GM23248 (cell line): ENCODE results near the gene RND1. TPM values are rescaled to one million over a fixed set of nuclear protein-coding genes. Genes with fewer than 3 reads are reported as not detected.
A peak's percentile ranks its signal among the peaks of the same experiment; 100 is the strongest.

Experiments
- DNase-seq: peaks from one replicate; pipeline ENCODE4 v3.0.0-alpha.2; 2015
- H2AFZ ChIP-seq: fragments of 200-600 bp; sonication (generic); 2 replicates; pipeline ENCODE4 v1.6.1; 2016; ENCODE audit warnings: antibody characterized with exemption
- H3F3A ChIP-seq: fragments of 200-600 bp; sonication (generic); 2 replicates; pipeline ENCODE4 v1.6.1; 2016; ENCODE audit warnings: mild to moderate bottlenecking, antibody characterized with exemption, mixed run types; ENCODE audit not compliant: insufficient read depth
- H3K27ac ChIP-seq: fragments of 200-600 bp; sonication (generic); 2 replicates; pipeline ENCODE4 v1.5.1; 2016; ENCODE audit warnings: mild to moderate bottlenecking
- H3K27me3 ChIP-seq: fragments of 200-600 bp; sonication (generic); replicated peaks from 2 replicates; pipeline ENCODE4 v1.6.1; 2016; ENCODE audit warnings: mild to moderate bottlenecking; ENCODE audit not compliant: insufficient read depth
- H3K36me3 ChIP-seq: fragments of 200-600 bp; sonication (generic); 2 replicates; pipeline ENCODE4 v1.6.1; 2016; ENCODE audit warnings: low read depth, mild to moderate bottlenecking
- H3K4me1 ChIP-seq: fragments of 200-600 bp; sonication (generic); 2 replicates; pipeline ENCODE4 v1.6.1; 2016; ENCODE audit warnings: mild to moderate bottlenecking; ENCODE audit not compliant: insufficient read depth
- H3K4me2 ChIP-seq: fragments of 200-600 bp; sonication (generic); one replicate; pipeline ENCODE4 v1.6.1; 2016; ENCODE audit warnings: mild to moderate bottlenecking; ENCODE audit not compliant: unreplicated experiment
- H3K4me3 ChIP-seq: fragments of 200-600 bp; sonication (generic); 2 replicates; pipeline ENCODE4 v1.5.1; 2016; ENCODE audit warnings: mild to moderate bottlenecking
- H3K79me2 ChIP-seq: fragments of 200-600 bp; sonication (generic); 2 replicates; pipeline ENCODE4 v1.6.1; 2016; ENCODE audit warnings: mild to moderate bottlenecking; ENCODE audit not compliant: insufficient read depth
- H3K9ac ChIP-seq: fragments of 200-600 bp; sonication (generic); 2 replicates; pipeline ENCODE4 v1.6.1; 2016; ENCODE audit warnings: mild to moderate bottlenecking
- H3K9me2 ChIP-seq: fragments of 200-600 bp; sonication (generic); 2 replicates; pipeline ENCODE4 v1.6.1; 2016; ENCODE audit warnings: mixed run types, mild to moderate bottlenecking, moderate library complexity; ENCODE audit not compliant: insufficient read depth
- H3K9me3 ChIP-seq: fragments of 200-600 bp; sonication (generic); one replicate; pipeline ENCODE4 v1.6.1; 2017; ENCODE audit warnings: low read depth
- H4K20me1 ChIP-seq: fragments of 200-600 bp; sonication (generic); 2 replicates; pipeline ENCODE4 v1.6.0; 2016; ENCODE audit not compliant: insufficient read depth
- EZH2 ChIP-seq: fragments of 200-600 bp; sonication (generic); IDR thresholded peaks from 2 replicates; pipeline ENCODE4 v1.6.1; 2018; ENCODE audit warnings: antibody characterized with exemption, mild to moderate bottlenecking; ENCODE audit not compliant: insufficient read depth, poor library complexity, severe bottlenecking
- EZH2phosphoT487 ChIP-seq: fragments of 200-600 bp; sonication (generic); IDR thresholded peaks from 2 replicates; pipeline ENCODE4 v1.6.1; 2018; ENCODE audit warnings: antibody characterized with exemption, moderate library complexity, mild to moderate bottlenecking, low read depth; ENCODE audit not compliant: insufficient read depth
- WGBS, 2 experiments: methylation state at CpG; one replicate each; pipeline ENCODE4 v1.1.6; 2015 to 2017; ENCODE audit warnings: low lambda C conversion rate in 2 of 2, low coverage in 1 of 2; ENCODE audit errors: missing lambda C conversion rate in 2 of 2; 5-methylcytosine and 5-hydroxymethylcytosine counted together
- in situ Hi-C: fragments of 300-500 bp; cut with MboI; formaldehyde crosslinking; loops from 2 replicates; pipeline ENCODE4 v1.15.0; 2020
- polyA plus RNA-seq: library from polyadenylated mRNA; unstranded; fragments of >200 nt; fragmentation: Nextera tagmentation; extraction: Ambion mirVana; gene quantifications from 2 replicates; pipeline ENCODE4 v1.2.1, GENCODE V29; 2016
- total RNA-seq: library from RNA; depleted of rRNA; stranded (reverse); fragments of >200 nt; shearing (Covaris generic); gene quantifications from 2 replicates; pipeline ENCODE4 v1.2.3, GENCODE V29; 2014

Gene RND1
- total and polyA plus RNA-seq, 2 experiments from 2014 or later: 0.32 TPM; not detected in 1

DNA sequence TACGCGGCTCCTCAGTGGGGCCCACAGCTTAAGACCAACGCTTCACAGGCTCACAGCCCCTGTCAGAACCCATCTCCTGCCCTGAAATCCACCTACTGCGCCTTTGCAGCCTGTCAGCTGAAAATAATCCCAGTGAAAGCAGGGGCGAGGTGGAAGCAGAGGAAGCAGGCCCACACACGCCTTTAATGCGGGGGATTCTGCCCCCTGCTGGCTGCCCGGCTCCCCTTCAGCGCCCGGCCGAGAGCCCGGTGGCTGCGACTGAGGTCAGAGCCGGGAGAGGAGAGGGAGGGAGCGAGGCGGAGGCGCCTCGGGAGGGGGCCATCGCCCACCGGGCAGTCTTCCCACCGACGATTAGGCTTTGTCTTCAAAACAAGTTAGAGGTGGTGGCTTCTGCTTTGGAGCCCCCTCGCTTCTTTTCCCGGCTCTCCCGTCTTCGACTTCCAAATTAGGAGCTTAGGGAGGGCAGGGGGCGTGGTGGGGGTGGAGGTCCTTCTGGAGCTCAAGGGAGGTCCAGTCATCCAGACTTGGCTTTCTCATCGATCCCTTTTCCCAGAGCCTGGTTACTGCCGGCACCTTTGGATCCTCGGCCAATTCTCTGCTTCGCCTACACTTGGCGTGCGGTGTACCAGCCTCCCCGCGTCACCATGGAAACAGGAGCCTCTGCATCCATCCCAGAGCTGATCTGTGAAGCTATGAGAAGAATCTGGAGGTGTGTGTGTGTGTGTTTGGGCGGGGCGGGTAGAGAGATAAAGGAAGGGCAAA lies 25.2 kb upstream of the RND1 start:
- Histone ChIP-seq H3K4me1 (peaks cover 3% of the 10 kb centered on the region; the same call in 1 of the 2 replicates), H4K20me1 (no peaks in the 10 kb centered on the region), H3K27me3 (0 out of 2 replicates have a peak, but pooled peaks cover 5% of the 10 kb centered on the region), H3K79me2 (no peaks in the 10 kb centered on the region), H3K36me3 (no peaks in the 10 kb centered on the region), H2AFZ (peak overlapping the region; percentile 83), H3K9me3 (no peaks in the 10 kb centered on the region), H3K9me2 (no peaks in the 10 kb centered on the region), H3K4me2 (peak overlapping the region; percentile 54), H3K9ac (peak overlapping the region; percentile 53), H3K4me3 (peak overlapping the region; percentile 64), H3F3A (no peaks in the 10 kb centered on the region), H3K27ac (no peak overlapping the region)
- WGBS, 2 experiments: 4 to 6% methylated on average over 33 to 34 of the region's 37 CpGs
- TF ChIP-seq EZH2: no peak
- DNase-seq: peak; percentile 87
- in situ Hi-C loops: no loop called here

DNA sequence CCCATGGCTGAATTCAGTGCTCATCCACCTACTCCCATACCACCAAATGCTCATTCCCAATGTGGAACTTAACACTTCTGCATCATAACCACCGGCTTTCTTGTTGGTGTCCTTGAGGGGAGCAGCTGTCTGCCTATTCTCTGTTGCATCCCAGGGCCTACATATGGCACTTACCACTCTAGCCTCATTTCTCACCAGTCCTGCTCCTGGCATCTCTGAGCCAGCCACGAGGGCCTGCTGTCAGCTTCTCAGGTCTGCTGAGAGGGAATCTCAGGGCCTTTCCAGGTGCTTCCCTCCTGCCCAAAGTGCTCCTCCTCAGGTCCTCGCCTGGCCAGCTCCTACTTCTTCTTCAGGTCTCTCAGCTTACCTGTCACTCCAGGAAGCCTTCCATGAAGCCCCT lies 24.0 kb upstream of the RND1 start:
- peaks cover 3% of the 10 kb centered on the region; the same call in 1 of the 2 replicates for H3K4me1 ChIP-seq
- no peaks in the 10 kb centered on the region for H3K79me2 ChIP-seq
- H3K4me2 ChIP-seq: no peak overlapping the region
- H3K27me3 ChIP-seq: 0 out of 2 replicates have a peak, but pooled peaks cover 5% of the 10 kb centered on the region
- H2AFZ ChIP-seq: no peak overlapping the region
- H3K9ac ChIP-seq: no peak overlapping the region
- no peak overlapping the region for H3K27ac ChIP-seq
- 54 to 57% methylated on average over 3 of the region's 3 CpGs for WGBS, 2 experiments
- no peaks in the 10 kb centered on the region for H3K9me2 ChIP-seq
- TF ChIP-seq EZH2: no peak
- no peak for TF ChIP-seq EZH2phosphoT487
- H4K20me1 ChIP-seq: no peaks in the 10 kb centered on the region
- in situ Hi-C loops: no loop called here
- no peaks in the 10 kb centered on the region for H3K9me3 ChIP-seq
- no peaks in the 10 kb centered on the region for H3K36me3 ChIP-seq
- no peaks in the 10 kb centered on the region for H3F3A ChIP-seq
- DNase-seq: no peak
- no peak overlapping the region for H3K4me3 ChIP-seq

- Histone ChIP-seq H3K27ac (no peak overlapping the region), H3F3A (no peaks in the 10 kb centered on the region), H3K4me2 (no peak overlapping the region), H3K79me2 (no peaks in the 10 kb centered on the region), H3K9me2 (no peaks in the 10 kb centered on the region), H3K9me3 (no peaks in the 10 kb centered on the region), H3K36me3 (no peaks in the 10 kb centered on the region), H3K9ac (no peak overlapping the region), H3K27me3 (peaks cover 20% of the 10 kb centered on the region), H3K4me3 (no peak overlapping the region), H3K4me1 (no peaks in the 10 kb centered on the region), H2AFZ (no peak overlapping the region), H4K20me1 (no peaks in the 10 kb centered on the region)
- in situ Hi-C loops: no loop called here
- no peak for DNase-seq
- WGBS, 2 experiments: 62 to 64% methylated on average over 13 of the region's 13 CpGs
- TF ChIP-seq EZH2 (no peak), EZH2phosphoT487 (no peak)
These were observed 17.9 kb upstream of the RND1 start for GRCh38 chr12:48883305-48884161.

DNA sequence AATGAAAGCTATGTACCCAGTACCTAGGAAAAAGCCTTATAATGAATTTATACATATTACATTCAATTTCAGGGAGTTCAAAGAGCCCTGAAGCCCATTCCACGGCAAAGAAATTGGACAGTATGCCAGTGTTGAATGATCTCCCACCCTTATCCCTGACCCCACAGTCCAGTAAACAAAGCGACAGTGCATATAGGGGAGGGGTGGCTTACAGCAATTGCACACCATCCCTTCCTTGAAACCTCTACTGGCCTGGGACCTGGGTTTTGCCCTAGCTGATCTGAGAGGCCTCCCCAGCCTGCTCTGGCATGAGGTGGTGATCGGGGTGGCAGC lies 17.3 kb upstream of the RND1 start:
- Histone ChIP-seq H3K4me2 (no peak overlapping the region), H3K79me2 (no peaks in the 10 kb centered on the region), H3F3A (no peaks in the 10 kb centered on the region), H3K27ac (no peak overlapping the region), H4K20me1 (no peaks in the 10 kb centered on the region), H2AFZ (no peak overlapping the region), H3K9ac (no peak overlapping the region), H3K9me3 (no peaks in the 10 kb centered on the region), H3K9me2 (no peaks in the 10 kb centered on the region), H3K27me3 (peaks cover 20% of the 10 kb centered on the region), H3K4me3 (no peak overlapping the region), H3K36me3 (no peaks in the 10 kb centered on the region), H3K4me1 (no peaks in the 10 kb centered on the region)
- 77 to 80% methylated on average over 3 of the region's 3 CpGs for WGBS, 2 experiments
- TF ChIP-seq EZH2 (no peak), EZH2phosphoT487 (no peak)
- no peak for DNase-seq
- in situ Hi-C loops: no loop called here
